Upper lobe of left lung (tissue), 6 donors: ENCODE results near the gene ARIH2. TPM values are rescaled to one million over a fixed set of nuclear protein-coding genes. Genes with fewer than 3 reads are reported as not detected.

Source experiments
- ATAC-seq, 2 donors: fragments of 200-7000 bp; cut with Tn5 transposase; one replicate each; pipeline ENCODE4 v1.9.1; 2022; ENCODE audit warnings: mild to moderate bottlenecking in 2 of 2, moderate library complexity in 2 of 2; ENCODE audit not compliant: low FRiP score in 2 of 2
- DNase-seq, 2 donors: peaks; one replicate each; pipeline ENCODE4 v3.0.0-alpha.2; 2019 to 2020
- H3K27ac ChIP-seq, 4 donors: fragments of 200-600 bp; sonication (generic); one replicate each; pipeline ENCODE4 v1.5.1; 2016 to 2019
- H3K27me3 ChIP-seq, 4 donors: fragments of 200-600 bp; sonication (generic); one replicate each; pipeline ENCODE4 v1.5.1; 2017 to 2019
- H3K36me3 ChIP-seq, 4 donors: fragments of 200-600 bp; sonication (generic); one replicate each; pipeline ENCODE4 v1.5.1; 2016 to 2019
- H3K4me1 ChIP-seq, 4 donors: fragments of 200-600 bp; sonication (generic); one replicate each; pipeline ENCODE4 v1.5.1; 2018 to 2019
- H3K4me3 ChIP-seq, 4 donors: fragments of 200-600 bp; sonication (generic); one replicate each; pipeline ENCODE4 v1.5.1; 2017 to 2019; ENCODE audit warnings: mild to moderate bottlenecking in 2 of 4, moderate library complexity in 1 of 4
- H3K9me3 ChIP-seq, 4 donors: fragments of 200-600 bp; sonication (generic); one replicate each; pipeline ENCODE4 v1.5.1; 2018 to 2019
- EP300 ChIP-seq, 4 donors: sonication (generic); formaldehyde crosslinking; IDR thresholded peaks; one replicate each; pipeline ENCODE4 v1.5.1; 2017; ENCODE audit warnings: antibody characterized with exemption in 4 of 4, control low read depth in 2 of 4
- POLR2A ChIP-seq, 4 donors: fragments of 450-650 bp; IDR thresholded peaks; one replicate each; pipeline ENCODE4 v1.5.1; 2016 to 2017; ENCODE audit warnings: antibody characterized with exemption in 4 of 4, mild to moderate bottlenecking in 2 of 4
- POLR2AphosphoS5 ChIP-seq, 2 donors: sonication (generic); formaldehyde crosslinking; IDR thresholded peaks; one replicate each; pipeline ENCODE4 v1.5.1; 2017; ENCODE audit warnings: antibody characterized with exemption in 2 of 2
- WGBS, 2 donors: methylation state at CpG; one replicate each; pipeline ENCODE4 v1.1.5; 2017 to 2018; 5-methylcytosine and 5-hydroxymethylcytosine counted together
- total RNA-seq, 6 donors: library from RNA; depleted of rRNA in 4 of 6; stranded (reverse); fragments of >200 nt in 4 of 6; gene quantifications; one replicate each; pipeline versions ENCODE4 v1.1.0 to v1.2.1, GENCODE V29; 2016 to 2021
- TF ChIP-seq, protein P1 (sequence below), 6 experiments: fragments of 450-650 bp in 4 of 6; fragments of 200-600 bp in 2 of 6; sonication (generic) in 2 of 6; IDR thresholded peaks; one replicate each; pipeline ENCODE4 v1.5.1; 2016 to 2019; ENCODE audit warnings: antibody characterized with exemption in 6 of 6
- donor health status: DM: no; HTN: no; CAD: no; lungs with moderate emphysema.
- donor health status: DM: no; HTN: yes; CAD: no; lungs with severe emphysema.

Gene ARIH2
- total RNA-seq, 6 donors from 2014 or later: 81.2 to 190 (median 91.0) TPM

DNA sequence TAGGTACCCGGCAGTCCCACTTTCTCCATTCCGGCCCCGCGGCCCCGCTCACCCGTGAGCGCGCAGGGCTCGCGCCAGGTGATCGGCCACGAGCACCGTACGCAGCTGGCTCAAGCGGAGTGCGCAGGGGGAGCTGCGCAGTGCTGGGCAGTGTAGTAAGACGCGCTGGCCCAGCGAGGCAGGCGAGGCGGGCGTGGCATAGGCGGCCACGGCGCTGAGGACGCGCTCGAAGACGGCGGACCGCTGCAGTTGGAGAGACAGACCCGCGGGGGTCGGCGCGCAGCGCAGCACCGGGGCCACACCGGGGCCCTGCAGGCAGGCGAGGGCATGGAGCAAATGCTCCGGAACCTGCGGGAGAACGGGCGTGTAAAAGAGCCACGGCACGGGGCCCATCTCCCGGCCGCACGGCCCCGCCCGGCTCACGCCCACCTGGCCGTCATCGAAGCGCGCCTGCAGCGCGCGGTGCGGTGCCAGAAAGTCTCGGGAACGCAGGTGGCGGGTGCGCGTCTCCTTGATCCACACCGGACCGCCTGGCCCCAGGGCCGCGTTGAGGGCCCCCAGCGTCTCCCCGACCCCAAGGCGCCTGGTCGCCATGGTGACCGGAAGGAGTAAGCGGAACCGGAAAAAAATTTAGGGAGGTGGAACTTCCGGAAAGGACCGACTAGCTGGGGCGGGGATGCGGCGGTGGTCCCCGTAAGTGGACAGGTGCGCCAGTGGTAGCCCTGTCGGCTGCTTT, 99.5 kb downstream of the ARIH2 start, which contains the start of gene DALRD3:
TSS of gene DALRD3 (minus strand) at position 610 of the 736 bp plus-strand sequence. CDS start at position 594, 16 bp downstream.
- peak within 1 kb of the TSS; percentile 80 to 100 (median 82) for H3K27ac ChIP-seq
- peak in 1 of 2 donors; percentile 26 for ATAC-seq
- 0% methylated on average over 25 to 66 of the region's 85 CpGs for WGBS, 2 donors

GRCh38 chr3:49018707-49019006, 100.0 kb downstream of the ARIH2 start:
- 2 to 4% methylated on average over 13 to 17 of the region's 18 CpGs for WGBS, 2 donors

More for the DNA sequence above, 99.5 kb downstream of the ARIH2 start, which contains the start of gene DALRD3:
- Histone ChIP-seq H3K36me3 (peaks cover 11 to 36% (median 30%) of the 10 kb centered on the region in 4 donors), H3K27me3 (no peaks in the 10 kb centered on the region), H3K9me3 (no peaks in the 10 kb centered on the region), H3K4me3 (peak within 1 kb of the TSS; percentile 63 to 97 (median 88)), H3K4me1 (peaks cover 33 to 44% (median 39%) of the 10 kb centered on the region in 4 donors)
- no peak for TF ChIP-seq EP300 (IDR thresholded peaks at IDR 0.05)
- TF ChIP-seq, protein P1, sequence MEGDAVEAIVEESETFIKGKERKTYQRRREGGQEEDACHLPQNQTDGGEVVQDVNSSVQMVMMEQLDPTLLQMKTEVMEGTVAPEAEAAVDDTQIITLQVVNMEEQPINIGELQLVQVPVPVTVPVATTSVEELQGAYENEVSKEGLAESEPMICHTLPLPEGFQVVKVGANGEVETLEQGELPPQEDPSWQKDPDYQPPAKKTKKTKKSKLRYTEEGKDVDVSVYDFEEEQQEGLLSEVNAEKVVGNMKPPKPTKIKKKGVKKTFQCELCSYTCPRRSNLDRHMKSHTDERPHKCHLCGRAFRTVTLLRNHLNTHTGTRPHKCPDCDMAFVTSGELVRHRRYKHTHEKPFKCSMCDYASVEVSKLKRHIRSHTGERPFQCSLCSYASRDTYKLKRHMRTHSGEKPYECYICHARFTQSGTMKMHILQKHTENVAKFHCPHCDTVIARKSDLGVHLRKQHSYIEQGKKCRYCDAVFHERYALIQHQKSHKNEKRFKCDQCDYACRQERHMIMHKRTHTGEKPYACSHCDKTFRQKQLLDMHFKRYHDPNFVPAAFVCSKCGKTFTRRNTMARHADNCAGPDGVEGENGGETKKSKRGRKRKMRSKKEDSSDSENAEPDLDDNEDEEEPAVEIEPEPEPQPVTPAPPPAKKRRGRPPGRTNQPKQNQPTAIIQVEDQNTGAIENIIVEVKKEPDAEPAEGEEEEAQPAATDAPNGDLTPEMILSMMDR (IDR thresholded peaks at IDR 0.05): peak in 3 of 6 experiments; percentile 5 to 16 (median 9)
- peak; percentile 62 to 76 (median 69) for TF ChIP-seq POLR2A (IDR thresholded peaks at IDR 0.05)
- TF ChIP-seq POLR2AphosphoS5 (IDR thresholded peaks at IDR 0.05): peak; percentile 48 to 55
- peak; percentile 71 to 94 for DNase-seq

GRCh38 chr3:49019941-49020329, 101.3 kb downstream of the ARIH2 start:
- no peaks in the 10 kb centered on the region for H3K27me3 ChIP-seq
- H3K4me1 ChIP-seq: peaks cover 38 to 54% (median 44%) of the 10 kb centered on the region in 4 donors
- peak overlapping the region; percentile 97 to 100 (median 99) for H3K27ac ChIP-seq
- H3K9me3 ChIP-seq: no peaks in the 10 kb centered on the region
- TF ChIP-seq POLR2A (IDR thresholded peaks at IDR 0.05) (no peak), POLR2AphosphoS5 (IDR thresholded peaks at IDR 0.05) (no peak), EP300 (IDR thresholded peaks at IDR 0.05) (no peak)
- TF ChIP-seq, protein P1 (IDR thresholded peaks at IDR 0.05): no peak
- H3K36me3 ChIP-seq: peaks cover 14 to 37% (median 32%) of the 10 kb centered on the region in 4 donors
- peak overlapping the region; percentile 46 to 92 (median 78) for H3K4me3 ChIP-seq
- DNase-seq (no peak), ATAC-seq (no peak)
- WGBS, 2 donors: 36 to 41% methylated on average over 10 to 12 of the region's 12 CpGs

More at GRCh38 chr3:49018707-49019006, 100.0 kb downstream of the ARIH2 start:
- no peaks in the 10 kb centered on the region for H3K9me3 ChIP-seq
- peaks cover 11 to 37% (median 30%) of the 10 kb centered on the region in 4 donors for H3K36me3 ChIP-seq
- TF ChIP-seq POLR2AphosphoS5 (IDR thresholded peaks at IDR 0.05): no peak
- no peak for TF ChIP-seq POLR2A (IDR thresholded peaks at IDR 0.05)
- TF ChIP-seq, protein P1 (IDR thresholded peaks at IDR 0.05): no peak
- TF ChIP-seq EP300 (IDR thresholded peaks at IDR 0.05): no peak
- no peak for ATAC-seq
- DNase-seq: no peak
- H3K4me3 ChIP-seq: peak overlapping the region; percentile 63 to 97 (median 88)
- H3K4me1 ChIP-seq: peaks cover 38 to 50% (median 43%) of the 10 kb centered on the region in 4 donors
- H3K27ac ChIP-seq: peak overlapping the region; percentile 80 to 88 (median 82)
- H3K27me3 ChIP-seq: no peaks in the 10 kb centered on the region

DNA sequence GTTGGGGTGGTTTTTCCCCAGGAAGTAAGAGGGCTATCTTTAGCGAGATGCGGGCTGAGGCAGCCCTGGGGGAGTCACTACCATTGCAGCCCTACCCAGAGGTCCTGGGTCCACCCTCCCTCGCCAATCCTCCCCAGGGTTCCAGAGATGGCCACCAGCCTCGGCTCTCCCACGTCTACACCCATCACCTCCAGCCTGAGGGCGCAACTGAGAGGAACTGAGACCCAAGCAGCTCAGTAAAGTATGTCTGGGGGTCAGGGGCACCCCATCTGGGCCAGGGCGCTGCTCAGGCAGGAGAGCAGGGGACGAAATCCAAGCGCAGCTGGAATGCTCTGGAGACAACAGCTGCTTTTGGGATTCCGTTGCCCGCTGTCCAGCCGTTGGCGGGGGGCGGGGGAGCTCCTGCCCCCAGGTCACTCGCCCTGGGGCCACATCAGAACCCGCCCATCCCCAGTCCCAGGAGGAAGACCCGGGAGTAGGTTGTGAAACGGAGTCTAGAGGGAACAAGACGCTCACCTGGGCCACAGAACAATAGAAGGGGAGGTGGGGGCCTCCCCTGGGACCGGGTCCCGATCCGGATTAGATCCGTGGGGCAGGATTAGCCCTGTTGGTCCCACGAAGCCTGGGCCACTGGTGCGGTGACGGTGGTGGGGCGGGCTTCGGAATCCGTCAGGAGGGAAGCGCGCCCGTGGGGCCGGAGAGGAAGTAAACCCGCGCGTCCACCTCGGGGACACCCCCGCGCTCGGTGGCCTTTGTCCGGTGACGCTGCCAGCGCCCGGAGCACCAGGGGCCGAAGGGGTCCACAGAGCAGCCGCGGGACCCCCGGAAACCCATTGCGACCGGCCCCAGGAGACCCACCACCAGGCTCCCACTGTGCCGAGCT, 101.9 kb downstream of the ARIH2 start:
- peaks cover 15 to 37% (median 31%) of the 10 kb centered on the region in 4 donors for H3K36me3 ChIP-seq
- peak overlapping the region; percentile 97 to 100 (median 99) for H3K27ac ChIP-seq
- H3K27me3 ChIP-seq: no peaks in the 10 kb centered on the region
- H3K4me1 ChIP-seq: peaks cover 38 to 54% (median 44%) of the 10 kb centered on the region in 4 donors
- ATAC-seq: peak; percentile 1 to 25
- TF ChIP-seq, protein P1 (IDR thresholded peaks at IDR 0.05): no peak
- TF ChIP-seq POLR2A (IDR thresholded peaks at IDR 0.05) (no peak), POLR2AphosphoS5 (IDR thresholded peaks at IDR 0.05) (no peak), EP300 (IDR thresholded peaks at IDR 0.05) (no peak)
- 3% methylated on average over 11 to 30 of the region's 51 CpGs for WGBS, 2 donors
- H3K9me3 ChIP-seq: no peaks in the 10 kb centered on the region
- DNase-seq: peak; percentile 74 to 93
- peak overlapping the region; percentile 46 to 92 (median 78) for H3K4me3 ChIP-seq
